ENCODE results near the gene SMPD2.

DNA sequence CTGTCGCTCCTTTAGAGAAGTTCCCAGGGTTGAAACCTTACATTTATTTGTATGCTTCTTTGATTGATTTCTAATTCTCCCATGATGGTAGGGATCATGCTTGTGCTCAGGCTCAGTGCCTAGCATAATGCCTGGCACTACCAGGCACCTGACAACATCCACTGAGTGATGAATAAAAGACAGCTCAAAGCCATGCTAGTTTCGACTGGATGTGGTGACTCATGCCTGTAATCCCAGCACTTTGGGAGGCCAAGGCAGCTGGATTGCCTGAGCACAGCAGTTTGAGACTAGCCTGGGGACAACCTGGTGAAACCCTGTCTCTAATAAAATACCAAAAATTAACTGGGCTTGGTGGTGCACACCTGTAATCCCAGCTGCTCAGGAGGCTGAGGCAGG is 46.6 kb upstream of the SMPD2 start:
- no peak for TF ChIP-seq POLR2A (IDR thresholded peaks at IDR 0.05; ENCODE audit: low read length)
- no peak for TF ChIP-seq GATA1 (IDR thresholded peaks at IDR 0.05; ENCODE audit: low read depth, low read length)
